ENCODE data around the gene CNTNAP2.

The CNTNAP2 gene

GRCh38 chr7:148337246-148337965 is 2220.8 kb downstream of the CNTNAP2 start:
- DNase-seq = no peak

GRCh38 chr7:148337995-148338747 is 2221.6 kb downstream of the CNTNAP2 start:
- DNase-seq = no peak

GRCh38 chr7:148340438-148341280 is 2224.1 kb downstream of the CNTNAP2 start:
- no peak for DNase-seq

GRCh38 chr7:148344406-148344805 is 2227.8 kb downstream of the CNTNAP2 start:
- DNase-seq = no peak

- DNase-seq = no peak
Observed at GRCh38 chr7:148347981-148348380, 2231.4 kb downstream of the CNTNAP2 start.

- DNase-seq = no peak
Observed at GRCh38 chr7:148348466-148348865, 2231.9 kb downstream of the CNTNAP2 start.

- no peak for DNase-seq
Observed at GRCh38 chr7:148356303-148356702, 2239.7 kb downstream of the CNTNAP2 start.

- DNase-seq = no peak
Observed at GRCh38 chr7:148362541-148362940, 2245.9 kb downstream of the CNTNAP2 start.

GRCh38 chr7:148367731-148368475 is 2251.3 kb downstream of the CNTNAP2 start:
- no peak for DNase-seq

- DNase-seq = no peak
Observed at GRCh38 chr7:148368562-148368961, 2252.0 kb downstream of the CNTNAP2 start.

- DNase-seq = no peak
Observed at GRCh38 chr7:148371280-148371937, 2254.8 kb downstream of the CNTNAP2 start.

- no peak for DNase-seq
Observed at GRCh38 chr7:148374396-148375259, 2258.0 kb downstream of the CNTNAP2 start.

- no peak for DNase-seq
Observed at GRCh38 chr7:148379677-148380076, 2263.1 kb downstream of the CNTNAP2 start.

GRCh38 chr7:148380596-148381419 is 2264.2 kb downstream of the CNTNAP2 start:
- DNase-seq = no peak

- DNase-seq = no peak
Observed at GRCh38 chr7:148382596-148382995, 2266.0 kb downstream of the CNTNAP2 start.

- no peak for DNase-seq
Observed at GRCh38 chr7:148383651-148384050, 2267.1 kb downstream of the CNTNAP2 start.

- no peak for DNase-seq
Observed at GRCh38 chr7:148385009-148385682, 2268.5 kb downstream of the CNTNAP2 start.

- no peak for DNase-seq
Observed at GRCh38 chr7:148390381-148390780, 2273.8 kb downstream of the CNTNAP2 start.

GRCh38 chr7:148391591-148391990 is 2275.0 kb downstream of the CNTNAP2 start:
- DNase-seq = no peak

GRCh38 chr7:148394582-148394981 is 2278.0 kb downstream of the CNTNAP2 start:
- no peak for DNase-seq

Measured in NCI-H510A (cell line).